Measurements from ENCODE around the gene AFAP1.

GRCh38 chr4:7750972-7751371, 188.7 kb downstream of the AFAP1 start:
- TF ChIP-seq SIN3A (IDR thresholded peaks at IDR 0.05; ENCODE audit: borderline replicate concordance, insufficient read depth, low read depth, low read length) (no peak), POLR2AphosphoS5 (IDR thresholded peaks at IDR 0.05; ENCODE audit: low read depth, low read length) (no peak)
